K562 (cell line): ENCODE results near the gene DVL2. TPM values are rescaled to one million over a fixed set of nuclear protein-coding genes. Genes with fewer than 3 reads are reported as not detected.

Experiments
- ARID2 ChIP-seq: fragments of 450-650 bp; IDR thresholded peaks from 2 replicates; pipeline ENCODE4 v1.6.1; 2017; ENCODE audit warnings: antibody characterized with exemption, mild to moderate bottlenecking
- ETV1 ChIP-seq: fragments of 450-650 bp; conservative IDR thresholded peaks from 2 replicates; pipeline ENCODE4 v1.6.1; 2016; ENCODE audit warnings: missing genetic modification characterization, control low read depth, low read depth, missing compliant biosample characterization
- FOXA1 ChIP-seq: fragments of 450-650 bp; IDR thresholded peaks from 2 replicates; pipeline ENCODE4 v1.6.1; 2016; ENCODE audit warnings: mild to moderate bottlenecking, borderline replicate concordance
- ILK ChIP-seq: fragments of 450-650 bp; IDR thresholded peaks from 2 replicates; pipeline ENCODE4 v1.6.1; 2016; ENCODE audit warnings: missing genetic modification characterization, low read depth, mild to moderate bottlenecking, missing compliant biosample characterization, moderate library complexity, borderline replicate concordance
- NFYB ChIP-seq: IDR thresholded peaks from 2 replicates; pipeline ENCODE4 v1.6.1; 2011; ENCODE audit warnings: mild to moderate bottlenecking, moderate library complexity; ENCODE audit not compliant: insufficient read length; ENCODE audit errors: extremely low read depth
- PPARD ChIP-seq: fragments of 250-450 bp; sonication (Bioruptor Pico); IDR thresholded peaks from 2 replicates; pipeline ENCODE4 v1.8.0; 2022; ENCODE audit warnings: inconsistent platforms, mild to moderate bottlenecking, moderate library complexity
- TRIM24 ChIP-seq, 2 experiments: fragments of 450-650 bp; IDR thresholded peaks; 2 replicates each; pipeline ENCODE4 v1.6.1; 2016
- ZC3H4 ChIP-seq: sonication (generic); formaldehyde crosslinking; IDR thresholded peaks from 2 replicates; pipeline ENCODE4 v1.9.0; 2021; ENCODE audit warnings: missing genetic modification reagents, borderline replicate concordance
- ZFX ChIP-seq: sonication (generic); formaldehyde crosslinking; IDR thresholded peaks from 2 replicates; pipeline ENCODE4 v1.8.0; 2022; ENCODE audit warnings: mild to moderate bottlenecking, missing genetic modification reagents, moderate library complexity
- ZNF263 ChIP-seq: sonication (generic); formaldehyde crosslinking; IDR thresholded peaks from 2 replicates; pipeline ENCODE4 v1.8.0; 2022; ENCODE audit warnings: mild to moderate bottlenecking, missing genetic modification reagents, borderline replicate concordance
- ZNF436 ChIP-seq: fragments of 250-450, 450-650 bp; sonication (Bioruptor Pico); formaldehyde crosslinking; IDR thresholded peaks from 2 replicates; pipeline ENCODE4 v1.7.0; 2020; ENCODE audit warnings: mild to moderate bottlenecking
- ZNF644 ChIP-seq: fragments of 200-800 bp; sonication (Bioruptor generic); IDR thresholded peaks from 2 replicates; pipeline ENCODE4 v1.6.1; 2016; ENCODE audit warnings: low read depth, missing genetic modification characterization, missing compliant biosample characterization
- ZNF75A ChIP-seq: fragments of 450-650 bp; formaldehyde crosslinking; IDR thresholded peaks from 2 replicates; pipeline ENCODE4 v1.4.0; 2020; ENCODE audit warnings: mild to moderate bottlenecking
- polyA plus RNA-seq, 8 experiments: library from polyadenylated mRNA; depleted of rRNA in 4 of 8; stranded (reverse) in 5 of 8; unstranded in 3 of 8; fragments of >200 nt; fragmentation: Nextera tagmentation in 2 of 8; fragmentation: Illumina TruSeq in 1 of 8; extraction: Ambion mirVana in 2 of 8; extraction: Trizol in 1 of 8; gene quantifications; 2 replicates each; pipeline versions ENCODE4 v1.2.1 to v1.2.3, GENCODE V29; 2011 to 2014; ENCODE audit warnings: inconsistent platforms in 1 of 8, missing spikeins in 1 of 8
- total RNA-seq, 7 experiments: library from RNA; depleted of rRNA in 6 of 7; stranded (reverse); fragments of >200 nt in 6 of 7; fragmentation: Illumina TruSeq in 2 of 7; extraction: Trizol in 2 of 7; gene quantifications; 2 replicates each; pipeline versions ENCODE4 v1.2.1 to v1.2.3, GENCODE V29; 2011 to 2021; ENCODE audit warnings: low replicate concordance in 1 of 7
- TF ChIP-seq, protein P1 (sequence below): fragments of 450-650 bp; IDR thresholded peaks from 2 replicates; pipeline ENCODE4 v1.6.1; 2018; ENCODE audit not compliant: partially characterized antibody
- TF ChIP-seq, protein P2 (sequence below), 2 experiments: fragments of 450-650 bp; IDR thresholded peaks; 2 replicates each; pipeline ENCODE4 v1.6.1; 2016
- TF ChIP-seq, protein P3 (sequence below): fragments of 450-650 bp; IDR thresholded peaks from 2 replicates; pipeline ENCODE4 v1.6.1; 2016; ENCODE audit warnings: missing biosample characterization, missing genetic modification characterization
- TF ChIP-seq, protein P4 (sequence below): fragments of 450-650 bp; IDR thresholded peaks from 2 replicates; pipeline ENCODE4 v1.6.1; 2016
- TF ChIP-seq, protein P5 (sequence below), 2 experiments: fragments of 200-800 bp in 1 of 2; sonication (Bioruptor generic) in 1 of 2; sonication (generic) in 1 of 2; formaldehyde crosslinking in 1 of 2; IDR thresholded peaks in 1 of 2; conservative IDR thresholded peaks in 1 of 2; 2 replicates each; pipeline versions ENCODE4 v1.5.0 to v1.6.1; 2016 to 2020; ENCODE audit warnings: missing compliant biosample characterization in 1 of 2, missing genetic modification characterization in 1 of 2, missing genetic modification reagents in 1 of 2

DVL2 gene
- total and polyA plus RNA-seq, 9 of the 15 experiments (the other 6 are each of a cell fraction or from before 2014, with no cell fraction given), result 1.3 to 49.5 (median 24.3) TPM

DNA sequence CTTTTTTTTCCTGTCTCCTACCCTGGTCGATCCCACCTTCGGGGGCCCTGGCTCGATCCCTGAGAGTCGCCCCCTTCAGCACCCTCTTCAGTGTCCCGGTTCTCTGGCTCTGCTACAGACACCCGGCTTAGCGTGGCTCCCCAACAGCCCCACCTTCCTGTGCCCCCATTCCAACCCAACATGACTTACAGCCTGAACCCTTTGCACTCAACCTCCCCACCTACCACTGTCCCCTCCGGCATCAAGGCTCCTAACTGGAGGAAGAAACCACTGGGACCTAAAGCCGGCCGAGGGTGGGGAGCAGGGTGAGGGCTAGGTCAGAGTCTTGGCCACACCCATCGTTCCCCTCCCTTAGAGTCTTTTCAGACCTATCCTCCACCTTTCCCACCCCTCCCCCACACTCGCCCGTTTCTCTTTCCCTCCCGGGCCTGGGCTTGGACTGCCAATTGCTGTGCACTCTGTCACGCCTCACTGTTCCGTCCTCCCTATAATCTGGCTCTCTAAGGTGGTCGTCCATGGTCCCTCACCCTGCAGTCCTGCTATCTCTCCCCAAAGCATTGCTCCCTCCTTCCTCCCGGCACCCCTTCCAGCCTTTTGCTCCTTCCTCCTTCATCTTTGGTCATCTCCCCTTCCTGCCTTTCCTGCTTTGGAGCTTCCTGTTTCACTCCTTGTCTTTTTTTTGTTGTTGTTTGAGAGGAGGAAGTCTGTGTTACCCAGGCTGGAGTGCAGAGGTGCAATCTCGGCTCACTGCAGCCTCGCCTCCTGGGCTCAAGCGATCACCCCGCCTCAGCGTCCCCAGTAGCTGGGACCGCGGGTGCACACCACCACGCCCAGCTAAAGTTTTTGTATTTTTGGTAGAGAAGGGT, 28.9 kb upstream of the DVL2 start (continued):
- TF ChIP-seq, protein P1, sequence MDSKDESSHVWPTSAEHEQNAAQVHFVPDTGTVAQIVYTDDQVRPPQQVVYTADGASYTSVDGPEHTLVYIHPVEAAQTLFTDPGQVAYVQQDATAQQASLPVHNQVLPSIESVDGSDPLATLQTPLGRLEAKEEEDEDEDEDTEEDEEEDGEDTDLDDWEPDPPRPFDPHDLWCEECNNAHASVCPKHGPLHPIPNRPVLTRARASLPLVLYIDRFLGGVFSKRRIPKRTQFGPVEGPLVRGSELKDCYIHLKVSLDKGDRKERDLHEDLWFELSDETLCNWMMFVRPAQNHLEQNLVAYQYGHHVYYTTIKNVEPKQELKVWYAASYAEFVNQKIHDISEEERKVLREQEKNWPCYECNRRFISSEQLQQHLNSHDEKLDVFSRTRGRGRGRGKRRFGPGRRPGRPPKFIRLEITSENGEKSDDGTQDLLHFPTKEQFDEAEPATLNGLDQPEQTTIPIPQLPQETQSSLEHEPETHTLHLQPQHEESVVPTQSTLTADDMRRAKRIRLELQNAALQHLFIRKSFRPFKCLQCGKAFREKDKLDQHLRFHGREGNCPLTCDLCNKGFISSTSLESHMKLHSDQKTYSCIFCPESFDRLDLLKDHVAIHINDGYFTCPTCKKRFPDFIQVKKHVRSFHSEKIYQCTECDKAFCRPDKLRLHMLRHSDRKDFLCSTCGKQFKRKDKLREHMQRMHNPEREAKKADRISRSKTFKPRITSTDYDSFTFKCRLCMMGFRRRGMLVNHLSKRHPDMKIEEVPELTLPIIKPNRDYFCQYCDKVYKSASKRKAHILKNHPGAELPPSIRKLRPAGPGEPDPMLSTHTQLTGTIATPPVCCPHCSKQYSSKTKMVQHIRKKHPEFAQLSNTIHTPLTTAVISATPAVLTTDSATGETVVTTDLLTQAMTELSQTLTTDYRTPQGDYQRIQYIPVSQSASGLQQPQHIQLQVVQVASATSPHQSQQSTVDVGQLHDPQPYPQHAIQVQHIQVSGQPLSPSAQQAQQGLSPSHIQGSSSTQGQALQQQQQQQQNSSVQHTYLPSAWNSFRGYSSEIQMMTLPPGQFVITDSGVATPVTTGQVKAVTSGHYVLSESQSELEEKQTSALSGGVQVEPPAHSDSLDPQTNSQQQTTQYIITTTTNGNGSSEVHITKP, result peak; percentile 78
- TF ChIP-seq ZNF263 (peak; percentile 75), ZNF644 (tag) (no peak), TRIM24 (IDR thresholded peaks at IDR 0.05) (peak in 1 of 2 experiments; percentile 53; a peak in 2 of 4 replicates), ZC3H4 (CRISPR knock-in tag) (no peak), ZNF75A (CRISPR knock-in tag) (no peak), PPARD (CRISPR knock-in tag) (no peak), ZNF436 (CRISPR knock-in tag) (no peak), ETV1 (tag) (no peak; the same call in 1 of the 2 replicates), FOXA1 (no peak), ZFX (CRISPR knock-in tag) (peak; percentile 36), NFYB (no peak), ARID2 (no peak), ILK (tag) (no peak)
- TF ChIP-seq, protein P2, sequence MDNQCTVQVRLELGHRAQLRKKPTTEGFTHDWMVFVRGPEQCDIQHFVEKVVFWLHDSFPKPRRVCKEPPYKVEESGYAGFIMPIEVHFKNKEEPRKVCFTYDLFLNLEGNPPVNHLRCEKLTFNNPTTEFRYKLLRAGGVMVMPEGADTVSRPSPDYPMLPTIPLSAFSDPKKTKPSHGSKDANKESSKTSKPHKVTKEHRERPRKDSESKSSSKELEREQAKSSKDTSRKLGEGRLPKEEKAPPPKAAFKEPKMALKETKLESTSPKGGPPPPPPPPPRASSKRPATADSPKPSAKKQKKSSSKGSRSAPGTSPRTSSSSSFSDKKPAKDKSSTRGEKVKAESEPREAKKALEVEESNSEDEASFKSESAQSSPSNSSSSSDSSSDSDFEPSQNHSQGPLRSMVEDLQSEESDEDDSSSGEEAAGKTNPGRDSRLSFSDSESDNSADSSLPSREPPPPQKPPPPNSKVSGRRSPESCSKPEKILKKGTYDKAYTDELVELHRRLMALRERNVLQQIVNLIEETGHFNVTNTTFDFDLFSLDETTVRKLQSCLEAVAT (IDR thresholded peaks at IDR 0.05), result peak; percentile 41 to 49; a peak in 2 of 4 replicates
- TF ChIP-seq, protein P3, sequence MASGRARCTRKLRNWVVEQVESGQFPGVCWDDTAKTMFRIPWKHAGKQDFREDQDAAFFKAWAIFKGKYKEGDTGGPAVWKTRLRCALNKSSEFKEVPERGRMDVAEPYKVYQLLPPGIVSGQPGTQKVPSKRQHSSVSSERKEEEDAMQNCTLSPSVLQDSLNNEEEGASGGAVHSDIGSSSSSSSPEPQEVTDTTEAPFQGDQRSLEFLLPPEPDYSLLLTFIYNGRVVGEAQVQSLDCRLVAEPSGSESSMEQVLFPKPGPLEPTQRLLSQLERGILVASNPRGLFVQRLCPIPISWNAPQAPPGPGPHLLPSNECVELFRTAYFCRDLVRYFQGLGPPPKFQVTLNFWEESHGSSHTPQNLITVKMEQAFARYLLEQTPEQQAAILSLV (tag), result no peak
- TF ChIP-seq, protein P4, sequence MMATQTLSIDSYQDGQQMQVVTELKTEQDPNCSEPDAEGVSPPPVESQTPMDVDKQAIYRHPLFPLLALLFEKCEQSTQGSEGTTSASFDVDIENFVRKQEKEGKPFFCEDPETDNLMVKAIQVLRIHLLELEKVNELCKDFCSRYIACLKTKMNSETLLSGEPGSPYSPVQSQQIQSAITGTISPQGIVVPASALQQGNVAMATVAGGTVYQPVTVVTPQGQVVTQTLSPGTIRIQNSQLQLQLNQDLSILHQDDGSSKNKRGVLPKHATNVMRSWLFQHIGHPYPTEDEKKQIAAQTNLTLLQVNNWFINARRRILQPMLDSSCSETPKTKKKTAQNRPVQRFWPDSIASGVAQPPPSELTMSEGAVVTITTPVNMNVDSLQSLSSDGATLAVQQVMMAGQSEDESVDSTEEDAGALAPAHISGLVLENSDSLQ, result peak; percentile 11; the same call in 1 of the 2 replicates
- TF ChIP-seq, protein P5, sequence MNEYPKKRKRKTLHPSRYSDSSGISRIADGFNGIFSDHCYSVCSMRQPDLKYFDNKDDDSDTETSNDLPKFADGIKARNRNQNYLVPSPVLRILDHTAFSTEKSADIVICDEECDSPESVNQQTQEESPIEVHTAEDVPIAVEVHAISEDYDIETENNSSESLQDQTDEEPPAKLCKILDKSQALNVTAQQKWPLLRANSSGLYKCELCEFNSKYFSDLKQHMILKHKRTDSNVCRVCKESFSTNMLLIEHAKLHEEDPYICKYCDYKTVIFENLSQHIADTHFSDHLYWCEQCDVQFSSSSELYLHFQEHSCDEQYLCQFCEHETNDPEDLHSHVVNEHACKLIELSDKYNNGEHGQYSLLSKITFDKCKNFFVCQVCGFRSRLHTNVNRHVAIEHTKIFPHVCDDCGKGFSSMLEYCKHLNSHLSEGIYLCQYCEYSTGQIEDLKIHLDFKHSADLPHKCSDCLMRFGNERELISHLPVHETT (CRISPR knock-in tag; conservative IDR thresholded peaks at IDR 0.05 in 1 of 2, IDR thresholded peaks at IDR 0.05 in 1 of 2), result no peak
